Mesenchymal stem cell (in vitro differentiated cells and primary cell): ENCODE measurements around the gene ATP12A.

Experiments
- DNase-seq: peaks from one replicate; pipeline ENCODE4 v3.0.0-alpha.2; 2013
- H2AFZ ChIP-seq: one replicate; pipeline ENCODE4 v1.6.1; 2013; ENCODE audit warnings: low read depth, mild to moderate bottlenecking, control low read depth, inconsistent platforms, low read length, moderate library complexity
- H2AK5ac ChIP-seq: 2 replicates; pipeline ENCODE4 v1.6.1; 2013; ENCODE audit warnings: low read length, moderate library complexity, mild to moderate bottlenecking, inconsistent platforms; ENCODE audit not compliant: severe bottlenecking
- H2BK120ac ChIP-seq: one replicate; pipeline ENCODE4 v1.6.1; 2013; ENCODE audit warnings: low read depth, mild to moderate bottlenecking, inconsistent platforms, low read length, moderate library complexity
- H2BK12ac ChIP-seq, 2 experiments: one replicate each; pipeline ENCODE4 v1.6.1; 2013; ENCODE audit warnings: inconsistent platforms in 2 of 2, low read length in 2 of 2, mild to moderate bottlenecking in 2 of 2, moderate library complexity in 2 of 2, control low read depth in 1 of 2
- H2BK15ac ChIP-seq: one replicate; pipeline ENCODE4 v1.6.1; 2013; ENCODE audit warnings: mild to moderate bottlenecking, low read depth, inconsistent platforms; ENCODE audit not compliant: poor library complexity, severe bottlenecking
- H2BK5ac ChIP-seq: 2 replicates; pipeline ENCODE4 v1.6.1; 2013; ENCODE audit warnings: low read depth, mild to moderate bottlenecking, low read length, control low read depth, inconsistent platforms; ENCODE audit not compliant: poor library complexity, severe bottlenecking
- H3K14ac ChIP-seq, 2 experiments: one replicate each; pipeline ENCODE4 v1.6.1; 2013; ENCODE audit warnings: inconsistent platforms in 2 of 2, low read length in 2 of 2, control low read depth in 1 of 2, mild to moderate bottlenecking in 1 of 2, moderate library complexity in 1 of 2
- H3K18ac ChIP-seq, 2 experiments: one replicate each; pipeline ENCODE4 v1.6.1; 2013; ENCODE audit warnings: inconsistent platforms in 2 of 2, low read length in 2 of 2, control low read depth in 1 of 2, low read depth in 1 of 2, mild to moderate bottlenecking in 1 of 2
- H3K23ac ChIP-seq, 2 experiments: one replicate each; pipeline ENCODE4 v1.6.1; 2013; ENCODE audit warnings: inconsistent platforms in 2 of 2, low read length in 2 of 2, mild to moderate bottlenecking in 2 of 2, moderate library complexity in 2 of 2, control low read depth in 1 of 2
- H3K27ac ChIP-seq: 2 replicates; pipeline ENCODE4 v1.5.1; 2013; ENCODE audit warnings: mild to moderate bottlenecking, moderate library complexity, low read length, control low read depth, inconsistent platforms; ENCODE audit not compliant: poor library complexity, severe bottlenecking
- H3K27me3 ChIP-seq, 2 experiments: 2 replicates each; pipeline versions ENCODE4 v1.6.1 to v1.7.0; 2013; ENCODE audit warnings: low read length in 2 of 2, mild to moderate bottlenecking in 2 of 2, moderate library complexity in 2 of 2, control low read depth in 1 of 2, inconsistent platforms in 1 of 2; ENCODE audit not compliant: control insufficient read depth in 1 of 2, insufficient read depth in 1 of 2
- H3K36me3 ChIP-seq, 2 experiments: 2 replicates each; pipeline versions ENCODE4 v1.6.1 to v1.7.0; 2013; ENCODE audit warnings: low read length in 2 of 2, control low read depth in 1 of 2, inconsistent platforms in 1 of 2, low read depth in 1 of 2, mild to moderate bottlenecking in 1 of 2; ENCODE audit not compliant: insufficient read depth in 2 of 2, control insufficient read depth in 1 of 2
- H3K4ac ChIP-seq, 2 experiments: one replicate each; pipeline ENCODE4 v1.6.1; 2013; ENCODE audit warnings: inconsistent platforms in 2 of 2, low read length in 2 of 2, mild to moderate bottlenecking in 2 of 2, moderate library complexity in 2 of 2, control low read depth in 1 of 2, low read depth in 1 of 2
- H3K4me1 ChIP-seq: 2 replicates; pipeline ENCODE4 v1.6.1; 2013; ENCODE audit warnings: low read depth, low read length, control low read depth; ENCODE audit not compliant: control insufficient read depth, insufficient read depth
- H3K4me2 ChIP-seq: 2 replicates; pipeline ENCODE4 v1.6.1; 2013; ENCODE audit warnings: low read length, mild to moderate bottlenecking, inconsistent platforms; ENCODE audit not compliant: poor library complexity, severe bottlenecking
- H3K4me3 ChIP-seq, 2 experiments: 2 replicates each; pipeline versions ENCODE4 v1.5.1 to v1.7.0; 2013; ENCODE audit warnings: low read length in 2 of 2, mild to moderate bottlenecking in 2 of 2, control low read depth in 1 of 2, low read depth in 1 of 2; ENCODE audit not compliant: insufficient read depth in 1 of 2
- H3K79me1 ChIP-seq: replicated peaks from 2 replicates; pipeline ENCODE4 v1.6.1; 2013; ENCODE audit warnings: mild to moderate bottlenecking, control low read depth, low read length, inconsistent platforms; ENCODE audit not compliant: poor library complexity, severe bottlenecking
- H3K9ac ChIP-seq: 2 replicates; pipeline ENCODE4 v1.7.0; 2013; ENCODE audit warnings: mild to moderate bottlenecking, low read length, moderate library complexity
- H3K9me3 ChIP-seq: 2 replicates; pipeline ENCODE4 v1.7.0; 2013; ENCODE audit warnings: mild to moderate bottlenecking, low read length; ENCODE audit not compliant: control insufficient read depth
- H4K8ac ChIP-seq: one replicate; pipeline ENCODE4 v1.6.1; 2013; ENCODE audit warnings: inconsistent platforms, mild to moderate bottlenecking, low read length, moderate library complexity
- H4K91ac ChIP-seq: one replicate; pipeline ENCODE4 v1.6.1; 2013; ENCODE audit warnings: mild to moderate bottlenecking, low read length, inconsistent platforms
- WGBS: methylation state at CpG from one replicate; pipeline ENCODE4 v1.1.7; 2013; ENCODE audit warnings: mixed read lengths; 5-methylcytosine and 5-hydroxymethylcytosine counted together

The ATP12A gene

GRCh38 chr13:24716011-24716410 lies 35.8 kb downstream of the ATP12A start:
- H2BK12ac ChIP-seq, result no peak overlapping the region
- no peak overlapping the region for H2BK5ac ChIP-seq
- no peak overlapping the region for H3K4me2 ChIP-seq
- peaks cover 0 to 25% of the 10 kb centered on the region in 2 experiments for H3K27me3 ChIP-seq
- no peak overlapping the region for H3K18ac ChIP-seq
- no peak overlapping the region for H2BK15ac ChIP-seq
- no peak for DNase-seq
- no peak overlapping the region for H3K23ac ChIP-seq
- no peak overlapping the region for H3K4me3 ChIP-seq
- H3K4ac ChIP-seq, result no peak overlapping the region
- H4K8ac ChIP-seq, result no peak overlapping the region
- H2BK120ac ChIP-seq, result no peak overlapping the region
- WGBS, result 41% methylated on average over 4 of the region's 5 CpGs
- H3K9me3 ChIP-seq, result no peaks in the 10 kb centered on the region
- no peak overlapping the region for H2AFZ ChIP-seq
- H3K79me1 ChIP-seq, result no peaks in the 10 kb centered on the region
- no peak overlapping the region for H3K14ac ChIP-seq
- no peak overlapping the region for H2AK5ac ChIP-seq
- no peak overlapping the region for H3K27ac ChIP-seq
- H3K4me1 ChIP-seq, result no peaks in the 10 kb centered on the region
- no peaks in the 10 kb centered on the region for H3K36me3 ChIP-seq
- no peak overlapping the region for H4K91ac ChIP-seq
- H3K9ac ChIP-seq, result no peak overlapping the region

- no peaks in the 10 kb centered on the region for H3K79me1 ChIP-seq
- H3K9me3 ChIP-seq, result no peaks in the 10 kb centered on the region
- no peak overlapping the region for H2BK12ac ChIP-seq
- no peak overlapping the region for H4K8ac ChIP-seq
- WGBS, result 31% methylated on average over 6 of the region's 7 CpGs
- H3K4ac ChIP-seq, result no peak overlapping the region
- H3K23ac ChIP-seq, result no peak overlapping the region
- no peak overlapping the region for H2AK5ac ChIP-seq
- H3K4me2 ChIP-seq, result no peak overlapping the region
- no peak overlapping the region for H2BK120ac ChIP-seq
- no peaks in the 10 kb centered on the region for H3K36me3 ChIP-seq
- peaks cover 0 to 25% of the 10 kb centered on the region in 2 experiments for H3K27me3 ChIP-seq
- H2AFZ ChIP-seq, result no peak overlapping the region
- H3K4me3 ChIP-seq, result no peak overlapping the region
- no peaks in the 10 kb centered on the region for H3K4me1 ChIP-seq
- H3K14ac ChIP-seq, result no peak overlapping the region
- DNase-seq, result no peak
- H3K9ac ChIP-seq, result no peak overlapping the region
- H3K18ac ChIP-seq, result no peak overlapping the region
- no peak overlapping the region for H2BK5ac ChIP-seq
- H3K27ac ChIP-seq, result no peak overlapping the region
- H4K91ac ChIP-seq, result no peak overlapping the region
- H2BK15ac ChIP-seq, result no peak overlapping the region
Observed at GRCh38 chr13:24716446-24716845, 36.2 kb downstream of the ATP12A start.

GRCh38 chr13:24717217-24717616 lies 37.0 kb downstream of the ATP12A start:
- no peak overlapping the region for H4K91ac ChIP-seq
- H2AK5ac ChIP-seq, result no peak overlapping the region
- no peak overlapping the region for H3K4me2 ChIP-seq
- H3K79me1 ChIP-seq, result no peaks in the 10 kb centered on the region
- no peak overlapping the region for H3K14ac ChIP-seq
- no peak overlapping the region for H3K4ac ChIP-seq
- no peak overlapping the region for H3K27ac ChIP-seq
- no peak overlapping the region for H2BK5ac ChIP-seq
- H3K27me3 ChIP-seq, result peaks cover 0 to 25% of the 10 kb centered on the region in 2 experiments
- H2BK15ac ChIP-seq, result no peak overlapping the region
- H3K9me3 ChIP-seq, result no peaks in the 10 kb centered on the region
- 84% methylated on average over 4 of the region's 4 CpGs for WGBS
- H3K36me3 ChIP-seq, result no peaks in the 10 kb centered on the region
- no peak overlapping the region for H4K8ac ChIP-seq
- no peak overlapping the region for H3K18ac ChIP-seq
- no peak overlapping the region for H2AFZ ChIP-seq
- H3K9ac ChIP-seq, result no peak overlapping the region
- no peak overlapping the region for H3K23ac ChIP-seq
- no peak overlapping the region for H2BK120ac ChIP-seq
- no peak for DNase-seq
- H2BK12ac ChIP-seq, result no peak overlapping the region
- no peak overlapping the region for H3K4me3 ChIP-seq
- no peaks in the 10 kb centered on the region for H3K4me1 ChIP-seq

GRCh38 chr13:24718192-24718965 lies 38.2 kb downstream of the ATP12A start:
- Histone ChIP-seq H2AK5ac (no peak overlapping the region), H3K23ac (no peak overlapping the region), H3K79me1 (no peaks in the 10 kb centered on the region), H3K18ac (no peak overlapping the region), H2BK12ac (no peak overlapping the region), H3K4me3 (no peak overlapping the region), H3K4ac (no peak overlapping the region), H2BK15ac (no peak overlapping the region), H3K27ac (no peak overlapping the region), H4K8ac (no peak overlapping the region), H2BK5ac (no peak overlapping the region), H3K14ac (no peak overlapping the region), H3K9me3 (no peaks in the 10 kb centered on the region), H3K27me3 (peaks cover 4 to 29% of the 10 kb centered on the region in 2 experiments), H3K9ac (no peak overlapping the region), H4K91ac (no peak overlapping the region), H2AFZ (no peak overlapping the region), H3K4me2 (no peak overlapping the region), H3K36me3 (no peaks in the 10 kb centered on the region), H3K4me1 (no peaks in the 10 kb centered on the region), H2BK120ac (no peak overlapping the region)
- WGBS, result 89% methylated on average over 40 of the region's 40 CpGs
- no peak for DNase-seq
